DMS 273 (cell line): Measurements from ENCODE around the gene MGA.

Experiments
- DNase-seq: peaks from one replicate; lab custom pipeline; 2025; ENCODE audit not compliant: unreplicated experiment; lab: John Stamatoyannopoulos, UW

Gene MGA

DNA sequence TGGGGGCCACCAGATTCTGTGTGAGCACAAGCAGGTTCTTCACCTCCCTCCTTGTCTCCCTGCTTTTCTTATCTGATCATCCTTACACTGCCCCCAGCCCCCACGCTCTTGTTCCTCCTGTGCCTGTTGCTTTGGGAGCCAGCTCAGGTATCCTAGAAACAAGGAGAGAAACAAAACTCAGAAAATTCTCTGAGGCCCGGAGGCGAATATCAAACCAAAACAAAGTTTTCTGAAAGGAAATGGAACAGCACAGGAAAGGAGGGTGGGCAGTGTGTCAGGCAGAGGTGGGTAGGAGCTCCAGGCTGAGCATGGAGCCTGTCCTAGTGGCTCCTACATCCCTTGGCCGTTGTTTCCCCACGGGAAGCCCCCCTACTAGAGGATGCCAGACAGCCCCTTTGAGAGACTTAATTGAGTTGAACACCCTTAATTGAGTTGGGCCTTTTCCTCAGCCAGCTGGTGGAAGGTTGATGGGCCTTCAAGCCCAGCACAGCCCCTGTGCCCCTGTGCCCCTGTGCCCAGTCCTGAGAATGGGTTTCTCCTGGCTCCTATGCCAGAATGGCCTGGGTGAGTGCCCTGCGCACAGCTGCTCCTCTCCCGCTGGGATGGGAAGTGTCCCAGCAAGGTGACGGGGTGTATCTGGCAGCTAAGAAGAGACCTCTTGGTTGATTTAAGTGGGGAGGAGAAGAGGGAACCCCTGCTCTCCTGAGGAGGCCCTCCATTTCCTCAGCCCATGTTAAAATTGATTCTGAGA, 144.9 kb downstream of the MGA start:
- no peak for DNase-seq

- DNase-seq: no peak
Observed at GRCh38 chr15:41805711-41806110, 145.5 kb downstream of the MGA start.

DNA sequence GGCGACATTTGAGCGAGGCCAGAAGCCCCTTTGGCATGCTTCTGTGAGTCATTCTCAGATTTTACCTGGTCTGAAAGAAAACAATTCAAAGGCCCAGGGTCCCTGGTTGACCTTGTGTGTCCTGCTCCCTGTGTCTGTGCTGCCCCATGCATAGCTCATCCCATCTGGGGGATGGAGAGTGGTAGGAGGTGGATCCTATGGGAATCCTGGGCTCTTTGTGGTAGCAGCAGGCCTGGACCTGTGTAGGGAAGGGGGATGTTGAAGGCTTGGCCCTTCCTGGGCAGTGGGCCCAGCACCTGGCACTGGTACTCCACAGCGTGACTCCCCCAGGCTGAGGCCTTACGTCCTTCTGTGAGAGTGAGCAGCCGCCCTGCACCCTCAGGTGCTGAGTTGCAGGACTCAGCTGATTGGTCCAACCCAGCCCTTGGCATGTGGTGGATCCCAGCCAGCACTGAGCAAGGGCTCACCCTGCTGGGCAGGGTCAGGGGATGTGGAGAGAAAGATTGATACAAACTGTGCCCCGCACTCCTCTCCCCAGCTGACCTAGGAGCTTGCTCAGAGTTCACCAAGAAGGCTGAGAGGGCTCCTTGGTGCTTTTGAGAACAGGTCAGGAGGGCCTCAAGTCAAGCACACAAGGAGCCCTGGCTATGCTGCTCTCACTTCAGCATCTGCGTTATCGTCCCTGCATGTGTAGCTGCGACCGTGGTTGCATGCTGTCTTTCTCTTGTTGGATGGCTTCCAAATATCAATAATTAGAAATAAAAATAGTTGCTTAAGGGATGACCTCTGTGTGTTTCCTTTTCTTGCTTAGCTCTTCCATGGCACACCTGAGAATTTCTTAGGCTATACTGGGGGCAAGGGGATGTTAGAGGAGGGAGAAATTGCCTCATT, 146.3 kb downstream of the MGA start:
- peak; percentile 16 for DNase-seq

DNA sequence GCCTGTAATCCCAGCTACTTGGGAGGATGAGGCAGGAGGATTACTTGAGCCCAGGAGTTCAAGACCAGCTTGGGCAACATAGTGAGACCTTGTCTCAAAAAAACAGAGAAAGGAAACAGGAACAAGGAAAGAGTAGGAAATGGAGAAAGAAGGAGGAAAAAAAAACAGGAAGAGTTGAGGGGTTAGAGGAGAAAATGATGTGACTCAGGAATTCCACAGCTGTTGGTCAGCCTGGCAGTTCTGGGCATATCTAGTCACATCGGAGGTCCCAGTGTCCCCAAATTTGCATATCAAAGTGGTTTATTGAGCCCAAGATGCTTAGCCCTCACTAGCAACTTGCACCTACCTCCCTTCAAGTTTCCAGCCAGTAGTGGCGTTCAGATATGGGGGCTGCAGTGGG, 148.9 kb downstream of the MGA start:
- no peak for DNase-seq

DNA sequence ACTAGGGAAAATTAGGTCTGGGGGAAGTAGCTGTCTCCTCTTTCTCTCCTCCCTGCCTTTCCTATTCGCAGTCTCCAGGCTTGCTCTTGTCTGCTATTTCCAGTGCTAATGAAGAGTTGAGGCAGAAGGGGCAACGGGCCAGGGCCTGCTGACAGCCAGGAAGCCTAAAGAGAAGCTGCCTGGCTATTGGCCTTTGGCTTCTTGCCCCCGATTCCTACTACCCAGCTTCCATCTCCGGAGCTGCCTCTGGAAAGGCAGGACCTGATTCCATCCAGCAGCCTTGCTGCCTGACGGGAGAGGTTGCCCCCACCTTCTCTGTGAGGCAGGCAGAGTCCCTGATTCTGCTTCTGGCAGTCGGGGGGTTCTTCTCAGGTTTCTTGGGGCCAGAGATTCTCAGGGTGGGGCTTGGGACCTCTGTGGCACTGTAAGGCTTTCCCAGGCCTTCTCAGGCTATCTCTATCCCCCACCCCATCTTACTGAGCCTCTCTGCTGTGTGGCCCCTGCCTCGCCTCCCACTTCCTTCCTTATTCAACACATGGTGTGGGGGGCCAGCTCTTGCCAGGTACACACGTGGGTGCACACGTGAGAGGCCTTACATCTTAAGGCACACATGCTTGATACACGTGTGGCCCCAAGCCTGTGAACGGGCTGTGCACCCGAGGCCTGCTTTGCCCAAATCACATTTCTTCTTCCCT, 149.5 kb downstream of the MGA start:
- DNase-seq: no peak

GRCh38 chr15:41810651-41811431, 150.6 kb downstream of the MGA start:
- no peak for DNase-seq

GRCh38 chr15:41811432-41812195, 151.4 kb downstream of the MGA start:
- peak; percentile 88 for DNase-seq

DNA sequence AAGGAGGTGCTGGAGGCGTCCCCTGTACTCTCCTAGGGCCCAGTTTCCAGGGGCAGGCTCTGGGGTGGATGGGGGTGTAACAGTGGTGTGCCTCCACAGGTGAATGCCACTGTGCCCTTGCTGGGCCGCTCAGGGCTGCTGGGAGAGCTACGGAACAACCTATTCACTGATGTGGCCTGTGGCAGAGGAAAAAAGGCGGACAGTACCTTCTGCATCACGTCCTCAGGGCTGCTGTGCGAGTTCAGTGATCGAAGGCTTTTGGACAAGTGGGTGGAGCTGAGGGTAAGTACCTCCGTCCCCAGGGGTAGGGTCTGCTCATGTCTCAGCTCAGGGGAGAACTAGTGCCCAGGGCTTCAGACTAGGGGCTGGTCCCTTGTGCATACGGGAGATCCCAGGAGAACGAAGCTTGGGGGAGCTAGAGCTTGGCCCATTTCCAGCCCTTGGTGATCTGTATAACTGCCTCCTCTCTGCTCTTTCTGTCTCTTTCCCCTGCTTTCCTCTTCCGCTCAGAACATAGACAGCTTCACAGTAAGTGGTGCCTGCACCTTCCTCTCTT, 152.7 kb downstream of the MGA start:
- DNase-seq: no peak

DNA sequence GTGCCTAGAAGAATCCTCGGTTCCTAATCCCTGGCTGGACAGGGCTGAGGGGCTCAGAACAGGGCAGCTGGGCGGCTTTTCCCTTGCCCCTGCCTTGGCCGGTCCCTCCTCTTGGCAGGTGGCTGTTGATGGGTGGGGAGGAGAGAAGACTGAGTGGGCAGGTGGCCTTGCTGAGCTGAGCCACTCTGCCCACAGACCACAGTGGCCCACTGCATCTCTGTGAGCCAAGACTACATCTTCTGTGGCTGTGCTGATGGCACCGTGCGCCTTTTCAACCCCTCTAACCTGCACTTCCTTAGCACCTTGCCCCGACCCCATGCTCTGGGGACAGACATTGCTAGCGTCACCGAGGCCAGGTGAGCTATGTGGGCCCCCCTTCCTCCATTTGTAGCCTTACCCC, 153.2 kb downstream of the MGA start:
- no peak for DNase-seq

DNA sequence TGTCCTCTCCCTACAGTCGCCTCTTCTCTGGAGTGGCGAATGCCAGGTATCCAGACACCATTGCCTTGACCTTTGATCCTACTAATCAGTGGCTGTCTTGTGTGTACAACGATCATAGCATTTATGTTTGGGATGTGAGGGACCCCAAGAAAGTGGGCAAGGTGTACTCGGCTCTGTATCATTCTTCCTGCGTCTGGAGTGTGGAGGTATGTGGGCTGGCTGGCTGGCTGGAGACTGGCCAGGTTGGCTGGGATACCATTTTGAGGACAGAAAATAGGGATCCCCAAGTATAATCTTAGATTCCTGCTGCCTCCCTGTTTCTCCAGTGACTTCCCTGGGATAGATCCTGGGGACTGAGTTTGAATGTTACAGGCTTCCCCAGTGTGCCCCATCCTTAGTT, 154.3 kb downstream of the MGA start:
- no peak for DNase-seq

- DNase-seq: no peak
Observed at GRCh38 chr15:41816788-41817187, 156.6 kb downstream of the MGA start.

GRCh38 chr15:41817327-41817726, 157.1 kb downstream of the MGA start:
- DNase-seq: no peak

- DNase-seq: no peak
Observed at GRCh38 chr15:41817781-41818180, 157.6 kb downstream of the MGA start.

GRCh38 chr15:41819455-41820050, 159.3 kb downstream of the MGA start:
- DNase-seq: no peak

GRCh38 chr15:41820791-41821423, 160.7 kb downstream of the MGA start:
- DNase-seq: no peak

DNA sequence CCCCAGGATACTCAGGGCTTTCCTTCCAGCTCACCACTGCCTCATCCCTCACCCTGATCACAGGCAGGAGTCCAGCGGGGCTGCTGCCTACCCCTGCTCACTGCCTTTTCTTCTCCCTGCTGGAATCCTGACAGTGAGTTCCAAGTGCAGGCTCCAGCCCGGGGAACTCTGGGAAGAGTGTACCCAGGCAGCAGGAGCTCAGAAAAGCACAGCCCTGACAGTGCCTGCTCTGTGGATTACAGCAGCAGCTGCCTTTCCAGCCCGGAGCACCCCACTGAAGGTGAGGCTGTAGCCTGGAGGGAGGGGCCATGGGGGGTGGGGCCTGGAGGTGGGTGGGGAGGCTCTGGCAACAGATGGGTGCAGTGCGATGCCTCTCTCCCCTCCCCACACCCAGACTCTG, 161.6 kb downstream of the MGA start:
- DNase-seq: peak; percentile 37

- DNase-seq: no peak
Observed at GRCh38 chr15:41822471-41822870, 162.3 kb downstream of the MGA start.
